WTC11 (cell line): Measurements from ENCODE around the gene AR. TPM values are rescaled to one million over a fixed set of nuclear protein-coding genes. Genes with fewer than 3 reads are reported as not detected.

Experiments used
- ATAC-seq: fragments of 200-7000 bp; cut with Tn5 transposase; 2 replicates; pipeline ENCODE4 v1.10.0; 2021; ENCODE audit warnings: mild to moderate bottlenecking, moderate library complexity
- Bru-seq: library from RNA; stranded (reverse); fragments of 400-500 nt; gene quantifications from one replicate; lab custom pipeline; 2021; lab: Mats Ljungman, UMichigan
- CTCF ChIA-PET: fragments of 300-600 bp; sonication (Branson Sonifier 250); formaldehyde crosslinking; loops from one replicate; lab custom pipeline; 2021; ENCODE audit warnings: antibody characterized with exemption; lab: Charles Lee
- POLR2A ChIA-PET: fragments of 350-600 bp; sonication (Branson Sonifier 250); formaldehyde crosslinking; loops from one replicate; lab custom pipeline; 2021; ENCODE audit warnings: antibody characterized with exemption; lab: Charles Lee
- DNase-seq: peaks from one replicate; pipeline ENCODE4 v3.0.0; 2021; ENCODE audit warnings: low spot score
- H3K27ac Mint-ChIP-seq: 2 replicates; pipeline ENCODE4 v1.8.0; 2021; ENCODE audit warnings: mixed read lengths
- H3K27me3 Mint-ChIP-seq: 2 replicates; pipeline ENCODE4 v1.8.0; 2021; ENCODE audit warnings: low read depth, mild to moderate bottlenecking, moderate library complexity, mixed read lengths
- H3K36me3 Mint-ChIP-seq: 2 replicates; pipeline ENCODE4 v1.8.0; 2021; ENCODE audit warnings: mixed read lengths
- H3K4me1 Mint-ChIP-seq: 2 replicates; pipeline ENCODE4 v1.8.0; 2022; ENCODE audit warnings: mixed read lengths
- H3K4me3 Mint-ChIP-seq: 2 replicates; pipeline ENCODE4 v1.8.0; 2021; ENCODE audit warnings: mild to moderate bottlenecking, moderate library complexity, mixed read lengths
- H3K9me3 Mint-ChIP-seq: 2 replicates; pipeline ENCODE4 v1.8.0; 2021; ENCODE audit warnings: mixed read lengths
- AR ChIP-seq: fragments of 250-450 bp; sonication (Bioruptor Pico); IDR thresholded peaks from 2 replicates; pipeline ENCODE4 v1.9.0; 2021; ENCODE audit warnings: mild to moderate bottlenecking
- CREM ChIP-seq: sonication (generic); formaldehyde crosslinking; IDR thresholded peaks from 2 replicates; pipeline ENCODE4 v1.8.1; 2022; ENCODE audit warnings: mild to moderate bottlenecking, missing genetic modification reagents, moderate library complexity
- NFATC4 ChIP-seq: fragments of 250-450 bp; sonication (Bioruptor Pico); IDR thresholded peaks from 2 replicates; pipeline ENCODE4 v1.9.0; 2021; ENCODE audit warnings: mild to moderate bottlenecking
- OVOL2 ChIP-seq: fragments of 250-450 bp; sonication (Bioruptor Pico); IDR thresholded peaks from 2 replicates; pipeline ENCODE4 v1.9.0; 2021; ENCODE audit warnings: mild to moderate bottlenecking, borderline replicate concordance
- SP1 ChIP-seq: sonication (generic); formaldehyde crosslinking; conservative IDR thresholded peaks from 2 replicates; pipeline ENCODE4 v1.8.1; 2022; ENCODE audit warnings: missing genetic modification reagents
- ZBTB21 ChIP-seq: sonication (generic); formaldehyde crosslinking; IDR thresholded peaks from 2 replicates; pipeline ENCODE4 v1.8.1; 2023; ENCODE audit warnings: mild to moderate bottlenecking, missing genetic modification reagents, borderline replicate concordance
- long read RNA-seq, 3 experiments: library from RNA in 1 of 3; library from capped mRNA in 1 of 3; library from polyadenylated mRNA in 1 of 3; unstranded in 2 of 3; stranded (forward) in 1 of 3; transcript quantifications; one replicate each; pipeline ENCODE4 v2.0.0, GENCODE V29; 2021
- total RNA-seq: library from RNA; stranded (reverse); gene quantifications from 3 replicates; pipeline ENCODE4 v1.2.3, GENCODE V29; 2021
- TF ChIP-seq, protein P1 (sequence below): sonication (generic); formaldehyde crosslinking; IDR thresholded peaks from 2 replicates; pipeline ENCODE4 v1.8.1; 2023; ENCODE audit warnings: mild to moderate bottlenecking, missing genetic modification reagents, borderline replicate concordance
- TF ChIP-seq, protein P2 (sequence below): sonication (generic); formaldehyde crosslinking; IDR thresholded peaks from 2 replicates; pipeline ENCODE4 v1.8.0; 2023; ENCODE audit warnings: missing genetic modification reagents
- TF ChIP-seq, protein P3 (sequence below): fragments of 200-600 bp; IDR thresholded peaks from 2 replicates; pipeline ENCODE4 v1.8.0; 2022; ENCODE audit warnings: antibody characterized with exemption

The AR gene, protein sequence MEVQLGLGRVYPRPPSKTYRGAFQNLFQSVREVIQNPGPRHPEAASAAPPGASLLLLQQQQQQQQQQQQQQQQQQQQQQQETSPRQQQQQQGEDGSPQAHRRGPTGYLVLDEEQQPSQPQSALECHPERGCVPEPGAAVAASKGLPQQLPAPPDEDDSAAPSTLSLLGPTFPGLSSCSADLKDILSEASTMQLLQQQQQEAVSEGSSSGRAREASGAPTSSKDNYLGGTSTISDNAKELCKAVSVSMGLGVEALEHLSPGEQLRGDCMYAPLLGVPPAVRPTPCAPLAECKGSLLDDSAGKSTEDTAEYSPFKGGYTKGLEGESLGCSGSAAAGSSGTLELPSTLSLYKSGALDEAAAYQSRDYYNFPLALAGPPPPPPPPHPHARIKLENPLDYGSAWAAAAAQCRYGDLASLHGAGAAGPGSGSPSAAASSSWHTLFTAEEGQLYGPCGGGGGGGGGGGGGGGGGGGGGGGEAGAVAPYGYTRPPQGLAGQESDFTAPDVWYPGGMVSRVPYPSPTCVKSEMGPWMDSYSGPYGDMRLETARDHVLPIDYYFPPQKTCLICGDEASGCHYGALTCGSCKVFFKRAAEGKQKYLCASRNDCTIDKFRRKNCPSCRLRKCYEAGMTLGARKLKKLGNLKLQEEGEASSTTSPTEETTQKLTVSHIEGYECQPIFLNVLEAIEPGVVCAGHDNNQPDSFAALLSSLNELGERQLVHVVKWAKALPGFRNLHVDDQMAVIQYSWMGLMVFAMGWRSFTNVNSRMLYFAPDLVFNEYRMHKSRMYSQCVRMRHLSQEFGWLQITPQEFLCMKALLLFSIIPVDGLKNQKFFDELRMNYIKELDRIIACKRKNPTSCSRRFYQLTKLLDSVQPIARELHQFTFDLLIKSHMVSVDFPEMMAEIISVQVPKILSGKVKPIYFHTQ
- total RNA-seq (8.5 to 10.3 TPM (median 9.5 TPM) in 3 replicates), Bru-seq, nascent RNA (percentile 67 among the genes with signal in this experiment)
- long read RNA-seq, experiment 1, full-length matches to known transcripts = 1 of 16 reads
- long read RNA-seq, experiment 1, partial matches to known transcripts = 2 of 16 reads
- long read RNA-seq, experiment 1, other reads (novel, unspliced or antisense) = 13 of 16 reads
- long read RNA-seq, experiment 2, full-length matches to known transcripts = 1 of 17 reads
- long read RNA-seq, experiment 2, partial matches to known transcripts = 2 of 17 reads
- long read RNA-seq, experiment 2, other reads (novel, unspliced or antisense) = 14 of 17 reads
- long read RNA-seq, experiment 3 = 0 reads

DNA sequence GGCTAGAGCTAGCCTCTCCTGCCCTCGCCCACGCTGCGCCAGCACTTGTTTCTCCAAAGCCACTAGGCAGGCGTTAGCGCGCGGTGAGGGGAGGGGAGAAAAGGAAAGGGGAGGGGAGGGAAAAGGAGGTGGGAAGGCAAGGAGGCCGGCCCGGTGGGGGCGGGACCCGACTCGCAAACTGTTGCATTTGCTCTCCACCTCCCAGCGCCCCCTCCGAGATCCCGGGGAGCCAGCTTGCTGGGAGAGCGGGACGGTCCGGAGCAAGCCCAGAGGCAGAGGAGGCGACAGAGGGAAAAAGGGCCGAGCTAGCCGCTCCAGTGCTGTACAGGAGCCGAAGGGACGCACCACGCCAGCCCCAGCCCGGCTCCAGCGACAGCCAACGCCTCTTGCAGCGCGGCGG, at the start of gene AR:
Gene AR, plus strand, starts transcription at position 204 of the 400 bp plus-strand sequence. CDS start 1,126 bp downstream, outside the sequence.
- TF ChIP-seq SP1 (CRISPR knock-in tag) = 0 out of 2 replicates have a peak, but pooled peaks have one; percentile 18
- TF ChIP-seq, protein P1, sequence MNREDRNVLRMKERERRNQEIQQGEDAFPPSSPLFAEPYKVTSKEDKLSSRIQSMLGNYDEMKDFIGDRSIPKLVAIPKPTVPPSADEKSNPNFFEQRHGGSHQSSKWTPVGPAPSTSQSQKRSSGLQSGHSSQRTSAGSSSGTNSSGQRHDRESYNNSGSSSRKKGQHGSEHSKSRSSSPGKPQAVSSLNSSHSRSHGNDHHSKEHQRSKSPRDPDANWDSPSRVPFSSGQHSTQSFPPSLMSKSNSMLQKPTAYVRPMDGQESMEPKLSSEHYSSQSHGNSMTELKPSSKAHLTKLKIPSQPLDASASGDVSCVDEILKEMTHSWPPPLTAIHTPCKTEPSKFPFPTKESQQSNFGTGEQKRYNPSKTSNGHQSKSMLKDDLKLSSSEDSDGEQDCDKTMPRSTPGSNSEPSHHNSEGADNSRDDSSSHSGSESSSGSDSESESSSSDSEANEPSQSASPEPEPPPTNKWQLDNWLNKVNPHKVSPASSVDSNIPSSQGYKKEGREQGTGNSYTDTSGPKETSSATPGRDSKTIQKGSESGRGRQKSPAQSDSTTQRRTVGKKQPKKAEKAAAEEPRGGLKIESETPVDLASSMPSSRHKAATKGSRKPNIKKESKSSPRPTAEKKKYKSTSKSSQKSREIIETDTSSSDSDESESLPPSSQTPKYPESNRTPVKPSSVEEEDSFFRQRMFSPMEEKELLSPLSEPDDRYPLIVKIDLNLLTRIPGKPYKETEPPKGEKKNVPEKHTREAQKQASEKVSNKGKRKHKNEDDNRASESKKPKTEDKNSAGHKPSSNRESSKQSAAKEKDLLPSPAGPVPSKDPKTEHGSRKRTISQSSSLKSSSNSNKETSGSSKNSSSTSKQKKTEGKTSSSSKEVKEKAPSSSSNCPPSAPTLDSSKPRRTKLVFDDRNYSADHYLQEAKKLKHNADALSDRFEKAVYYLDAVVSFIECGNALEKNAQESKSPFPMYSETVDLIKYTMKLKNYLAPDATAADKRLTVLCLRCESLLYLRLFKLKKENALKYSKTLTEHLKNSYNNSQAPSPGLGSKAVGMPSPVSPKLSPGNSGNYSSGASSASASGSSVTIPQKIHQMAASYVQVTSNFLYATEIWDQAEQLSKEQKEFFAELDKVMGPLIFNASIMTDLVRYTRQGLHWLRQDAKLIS (CRISPR knock-in tag) = no peak
- DNase-seq = peak; percentile 74
- H3K27me3 Mint-ChIP-seq = peaks cover 16% of the 10 kb centered on the region
- peak within 1 kb of the TSS; percentile 32; the same call in 1 of the 2 replicates for H3K27ac Mint-ChIP-seq
- no peaks in the 10 kb centered on the region for H3K36me3 Mint-ChIP-seq
- ChIA-PET POLR2A (no interaction called here), CTCF (no interaction called here)
- H3K9me3 Mint-ChIP-seq = peaks cover 4% of the 10 kb centered on the region
- peak; percentile 66 for ATAC-seq
- peak within 1 kb of the TSS; percentile 82 for H3K4me3 Mint-ChIP-seq
- peaks cover 33% of the 10 kb centered on the region for H3K4me1 Mint-ChIP-seq

DNA sequence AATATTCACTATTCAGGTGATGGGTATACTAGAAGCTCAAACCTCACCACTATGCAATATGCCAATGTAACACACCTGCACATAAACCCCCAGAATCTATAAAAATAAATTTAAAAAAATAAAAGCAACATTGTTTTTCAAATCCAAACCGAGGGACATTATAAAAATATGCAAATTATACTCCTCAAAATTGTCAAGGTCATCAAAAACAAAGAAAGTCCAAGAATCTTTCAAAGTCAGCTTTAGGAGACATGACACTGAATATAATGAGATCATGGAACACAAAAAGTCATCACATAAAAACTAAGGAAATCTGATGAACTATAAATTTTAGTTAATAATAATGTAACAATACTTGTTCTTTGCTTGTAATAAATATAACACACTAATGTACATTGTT, 43.2 kb upstream of the AR start:
- Mint-ChIP-seq H3K27ac (no peak overlapping the region), H3K9me3 (peaks cover 20% of the 10 kb centered on the region), H3K4me1 (no peaks in the 10 kb centered on the region), H3K27me3 (no peaks in the 10 kb centered on the region), H3K36me3 (peaks cover 6% of the 10 kb centered on the region), H3K4me3 (no peak overlapping the region)
- POLR2A ChIA-PET = no interaction called here
- DNase-seq (no peak), ATAC-seq (no peak)
- CTCF ChIA-PET = no interaction called here
- TF ChIP-seq OVOL2 (CRISPR knock-in tag) = no peak
- TF ChIP-seq NFATC4 (CRISPR knock-in tag) = no peak
- TF ChIP-seq AR (CRISPR knock-in tag) = no peak
- no peak for TF ChIP-seq ZBTB21 (CRISPR knock-in tag)
- TF ChIP-seq, protein P2, sequence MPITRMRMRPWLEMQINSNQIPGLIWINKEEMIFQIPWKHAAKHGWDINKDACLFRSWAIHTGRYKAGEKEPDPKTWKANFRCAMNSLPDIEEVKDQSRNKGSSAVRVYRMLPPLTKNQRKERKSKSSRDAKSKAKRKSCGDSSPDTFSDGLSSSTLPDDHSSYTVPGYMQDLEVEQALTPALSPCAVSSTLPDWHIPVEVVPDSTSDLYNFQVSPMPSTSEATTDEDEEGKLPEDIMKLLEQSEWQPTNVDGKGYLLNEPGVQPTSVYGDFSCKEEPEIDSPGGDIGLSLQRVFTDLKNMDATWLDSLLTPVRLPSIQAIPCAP = no peak
- no peak for TF ChIP-seq CREM (CRISPR knock-in tag)
- TF ChIP-seq, protein P3, sequence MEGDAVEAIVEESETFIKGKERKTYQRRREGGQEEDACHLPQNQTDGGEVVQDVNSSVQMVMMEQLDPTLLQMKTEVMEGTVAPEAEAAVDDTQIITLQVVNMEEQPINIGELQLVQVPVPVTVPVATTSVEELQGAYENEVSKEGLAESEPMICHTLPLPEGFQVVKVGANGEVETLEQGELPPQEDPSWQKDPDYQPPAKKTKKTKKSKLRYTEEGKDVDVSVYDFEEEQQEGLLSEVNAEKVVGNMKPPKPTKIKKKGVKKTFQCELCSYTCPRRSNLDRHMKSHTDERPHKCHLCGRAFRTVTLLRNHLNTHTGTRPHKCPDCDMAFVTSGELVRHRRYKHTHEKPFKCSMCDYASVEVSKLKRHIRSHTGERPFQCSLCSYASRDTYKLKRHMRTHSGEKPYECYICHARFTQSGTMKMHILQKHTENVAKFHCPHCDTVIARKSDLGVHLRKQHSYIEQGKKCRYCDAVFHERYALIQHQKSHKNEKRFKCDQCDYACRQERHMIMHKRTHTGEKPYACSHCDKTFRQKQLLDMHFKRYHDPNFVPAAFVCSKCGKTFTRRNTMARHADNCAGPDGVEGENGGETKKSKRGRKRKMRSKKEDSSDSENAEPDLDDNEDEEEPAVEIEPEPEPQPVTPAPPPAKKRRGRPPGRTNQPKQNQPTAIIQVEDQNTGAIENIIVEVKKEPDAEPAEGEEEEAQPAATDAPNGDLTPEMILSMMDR = no peak
